Gastroesophageal sphincter (tissue), 3 donors: ENCODE data around the gene ACTN4.

ENCODE experiments used
- EP300 ChIP-seq: sonication (generic); formaldehyde crosslinking; IDR thresholded peaks from one replicate; pipeline ENCODE4 v1.6.1; 2017; ENCODE audit warnings: antibody characterized with exemption, mild to moderate bottlenecking
- POLR2A ChIP-seq, 2 donors: fragments of 450-650 bp; IDR thresholded peaks; one replicate each; pipeline ENCODE4 v1.6.1; 2017; ENCODE audit warnings: antibody characterized with exemption in 2 of 2, mild to moderate bottlenecking in 2 of 2, moderate library complexity in 1 of 2
- POLR2AphosphoS5 ChIP-seq: sonication (generic); formaldehyde crosslinking; IDR thresholded peaks from one replicate; pipeline ENCODE4 v1.6.1; 2017; ENCODE audit warnings: antibody characterized with exemption
- TF ChIP-seq, protein P1 (sequence below), 4 experiments: fragments of 200-600 bp in 2 of 4; fragments of 450-650 bp in 2 of 4; sonication (generic) in 1 of 4; IDR thresholded peaks; one replicate each; pipeline ENCODE4 v1.5.1; 2017 to 2019; ENCODE audit warnings: antibody characterized with exemption in 4 of 4, mild to moderate bottlenecking in 2 of 4, moderate library complexity in 2 of 4

DNA sequence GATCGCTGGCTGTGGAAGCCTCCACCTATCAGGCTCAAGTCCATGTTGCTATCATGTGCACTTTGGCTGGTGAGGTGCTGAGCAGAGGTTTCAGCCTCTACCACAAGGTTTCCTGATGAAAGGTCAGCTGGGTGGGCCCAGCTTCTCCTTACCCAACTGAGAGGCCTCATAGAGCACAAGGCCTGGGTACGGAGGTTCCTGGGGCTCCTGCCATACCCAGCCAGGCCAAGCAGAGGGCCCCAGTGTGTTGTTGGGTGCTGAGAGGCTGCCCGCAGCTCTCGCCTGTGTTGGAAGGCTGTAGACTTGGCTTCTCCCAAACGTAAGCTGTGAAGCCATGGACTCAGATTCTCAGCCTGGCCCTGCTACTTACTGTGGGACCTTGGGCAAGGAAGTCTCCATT lies 28.2 kb downstream of the ACTN4 start:
- TF ChIP-seq, protein P1, sequence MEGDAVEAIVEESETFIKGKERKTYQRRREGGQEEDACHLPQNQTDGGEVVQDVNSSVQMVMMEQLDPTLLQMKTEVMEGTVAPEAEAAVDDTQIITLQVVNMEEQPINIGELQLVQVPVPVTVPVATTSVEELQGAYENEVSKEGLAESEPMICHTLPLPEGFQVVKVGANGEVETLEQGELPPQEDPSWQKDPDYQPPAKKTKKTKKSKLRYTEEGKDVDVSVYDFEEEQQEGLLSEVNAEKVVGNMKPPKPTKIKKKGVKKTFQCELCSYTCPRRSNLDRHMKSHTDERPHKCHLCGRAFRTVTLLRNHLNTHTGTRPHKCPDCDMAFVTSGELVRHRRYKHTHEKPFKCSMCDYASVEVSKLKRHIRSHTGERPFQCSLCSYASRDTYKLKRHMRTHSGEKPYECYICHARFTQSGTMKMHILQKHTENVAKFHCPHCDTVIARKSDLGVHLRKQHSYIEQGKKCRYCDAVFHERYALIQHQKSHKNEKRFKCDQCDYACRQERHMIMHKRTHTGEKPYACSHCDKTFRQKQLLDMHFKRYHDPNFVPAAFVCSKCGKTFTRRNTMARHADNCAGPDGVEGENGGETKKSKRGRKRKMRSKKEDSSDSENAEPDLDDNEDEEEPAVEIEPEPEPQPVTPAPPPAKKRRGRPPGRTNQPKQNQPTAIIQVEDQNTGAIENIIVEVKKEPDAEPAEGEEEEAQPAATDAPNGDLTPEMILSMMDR (IDR thresholded peaks at IDR 0.05): no peak
- TF ChIP-seq POLR2AphosphoS5 (no peak), POLR2A (IDR thresholded peaks at IDR 0.05) (no peak), EP300 (no peak)
